Measurements from ENCODE around the gene ETV2. TPM values are rescaled to one million over a fixed set of nuclear protein-coding genes. Genes with fewer than 3 reads are reported as not detected.

Gene ETV2
- total RNA-seq, 2 experiments from 2014 or later, result 0.25 to 1.7 TPM

- CTCF ChIA-PET (ENCODE audit: unreplicated experiment), result no interaction called here
- Histone ChIP-seq H3K4me1 (ENCODE audit: insufficient read depth, low read length, poor library complexity, severe bottlenecking) (peaks cover 8% of the 10 kb centered on the region), H3K4me3 (ENCODE audit: low read depth, low read length, poor library complexity, severe bottlenecking) (no peak overlapping the region), H3K36me3 (ENCODE audit: insufficient read depth, low read length) (0 out of 2 replicates have a peak, but pooled peaks cover 12% of the 10 kb centered on the region), H4K20me1 (ENCODE audit: insufficient read depth, low read length) (no peaks in the 10 kb centered on the region), H3K9me3 (ENCODE audit: low read length) (no peaks in the 10 kb centered on the region), H2AFZ (ENCODE audit: low read length) (no peak overlapping the region), H3K27ac (ENCODE audit: low read depth, low read length, poor library complexity, severe bottlenecking) (no peak overlapping the region), H3K79me2 (ENCODE audit: insufficient read depth, low read depth, low read length) (no peaks in the 10 kb centered on the region), H3K4me2 (ENCODE audit: low read length) (no peak overlapping the region), H3K9me2 (ENCODE audit: insufficient read depth, low read length) (no peaks in the 10 kb centered on the region)
- TSS peak; percentile 52 for BruUV-seq (replicated peaks)
- intact Hi-C loops (cut with micrococcal nuclease; ENCODE audit: unreplicated experiment), result no loop called here
- TF ChIP-seq EZH2phosphoT487 (IDR thresholded peaks at IDR 0.05; ENCODE audit: borderline replicate concordance, low read depth, low read length), result no peak
- no peak for TF ChIP-seq CTCF (conservative IDR thresholded peaks at IDR 0.05; ENCODE audit: low read length)
- POLR2A ChIA-PET, result no interaction called here
- no peak for DNase-seq (ENCODE audit: low spot score)
Measured at GRCh38 chr19:35623327-35624010, 18.1 kb upstream of the ETV2 start.

GRCh38 chr19:35628264-35628564, 13.3 kb upstream of the ETV2 start:
- TSS peak; percentile 100 for BruUV-seq (replicated peaks)
- H4K20me1 ChIP-seq (ENCODE audit: insufficient read depth, low read length), result no peaks in the 10 kb centered on the region
- peaks cover 35% of the 10 kb centered on the region for H3K36me3 ChIP-seq (ENCODE audit: insufficient read depth, low read length)
- peak overlapping the region; percentile 83 for H3K4me3 ChIP-seq (ENCODE audit: low read depth, low read length, poor library complexity, severe bottlenecking)
- H3K9me2 ChIP-seq (ENCODE audit: insufficient read depth, low read length), result no peaks in the 10 kb centered on the region
- DNase-seq (ENCODE audit: low spot score), result no peak
- H3K4me2 ChIP-seq (ENCODE audit: low read length), result peak overlapping the region; percentile 96
- peak overlapping the region; percentile 86 for H2AFZ ChIP-seq (ENCODE audit: low read length)
- peak overlapping the region; percentile 68 for H3K27ac ChIP-seq (ENCODE audit: low read depth, low read length, poor library complexity, severe bottlenecking)
- peaks cover 18% of the 10 kb centered on the region for H3K4me1 ChIP-seq (ENCODE audit: insufficient read depth, low read length, poor library complexity, severe bottlenecking)
- ChIA-PET POLR2A (no interaction called here), CTCF (ENCODE audit: unreplicated experiment) (interaction anchor here (0.5 kb wide), 1 partner anchor 473 kb away, joined by 3 read pairs; no protein-coding TSS in a partner anchor)
- H3K79me2 ChIP-seq (ENCODE audit: insufficient read depth, low read depth, low read length), result peaks cover 10% of the 10 kb centered on the region
- TF ChIP-seq EZH2phosphoT487 (IDR thresholded peaks at IDR 0.05; ENCODE audit: borderline replicate concordance, low read depth, low read length), result no peak
- no peak for TF ChIP-seq CTCF (conservative IDR thresholded peaks at IDR 0.05; ENCODE audit: low read length)
- no peaks in the 10 kb centered on the region for H3K9me3 ChIP-seq (ENCODE audit: low read length)
- intact Hi-C loops (cut with micrococcal nuclease; ENCODE audit: unreplicated experiment), result loop anchor here (2.0 to 5.0 kb wide), 3 partner anchors 15 to 381 kb away; partner anchors contain the start of genes HAUS5 and LSR

Data from OCI-LY7 (cell line).